BJ (cell line): ENCODE results near the gene RRAS. TPM values are rescaled to one million over a fixed set of nuclear protein-coding genes. Genes with fewer than 3 reads are reported as not detected.
"Not testable (repeated sequence)": the region's sequence is repeated elsewhere in the genome, so short reads cannot be mapped to it uniquely, and the experiment has no call there.

Experiments
- CTCF ChIA-PET: fragments of 350-600 bp; formaldehyde crosslinking; extraction: SDS; loops from one replicate; lab custom pipeline; 2021; ENCODE audit warnings: antibody characterized with exemption, inconsistent platforms; lab: Yijun Ruan, JAX
- POLR2A ChIA-PET: fragments of 300-600 bp; sonication (Branson Sonifier 250); formaldehyde crosslinking; extraction: SDS; loops from one replicate; lab custom pipeline; 2021; ENCODE audit warnings: antibody characterized with exemption; lab: Charles Lee
- DNase-seq: peaks from one replicate; pipeline ENCODE4 v3.0.0-alpha.2; 2011; ENCODE audit warnings: low read depth
- H3K27me3 ChIP-seq: 2 replicates; pipeline ENCODE4 v1.6.0; 2011; ENCODE audit warnings: low read length; ENCODE audit not compliant: control insufficient read depth, insufficient read depth
- H3K36me3 ChIP-seq: 2 replicates; pipeline ENCODE4 v1.5.1; 2011; ENCODE audit warnings: low read length; ENCODE audit not compliant: control insufficient read depth, insufficient read depth
- H3K4me3 ChIP-seq: 2 replicates; pipeline ENCODE4 v1.5.1; 2011; ENCODE audit warnings: low read depth, mild to moderate bottlenecking, control low read depth, low read length
- CTCF ChIP-seq: IDR thresholded peaks from 2 replicates; pipeline ENCODE4 v1.5.1; 2011; ENCODE audit warnings: low read depth, mild to moderate bottlenecking, control low read depth, inconsistent platforms, low read length, moderate library complexity; ENCODE audit not compliant: insufficient read depth
- polyA plus RNA-seq: library from polyadenylated mRNA; depleted of rRNA; stranded (reverse); fragments of >200 nt; gene quantifications from 2 replicates; pipeline ENCODE4 v1.2.3, GENCODE V29; 2011

The RRAS gene
- polyA plus RNA-seq, 1 experiment = 186 TPM

- H3K27me3 ChIP-seq = no peaks in the 10 kb centered on the region
- CTCF ChIA-PET = interaction anchor here (1.0 to 2.1 kb wide), 3 partner anchors 33 to 41 kb away, joined by 3 to 9 read pairs (median 4); partner anchors contain the start of gene PRMT1
- no peak for DNase-seq
- no peak for TF ChIP-seq CTCF
- peaks cover 7% of the 10 kb centered on the region for H3K36me3 ChIP-seq
- POLR2A ChIA-PET = interaction anchor here (0.9 to 1.7 kb wide), 4 partner anchors 37 to 112 kb away, joined by 4 to 9 read pairs (median 6); partner anchors contain the start of genes NOSIP, PRMT1, PRRG2 and RCN3
- peak overlapping the region; percentile 55 for H3K4me3 ChIP-seq
Measured at GRCh38 chr19:49639401-49640112, 386 bp downstream of the RRAS start.

GRCh38 chr19:49637821-49638738 lies 1.9 kb downstream of the RRAS start:
- peak overlapping the region; percentile 55 for H3K4me3 ChIP-seq
- POLR2A ChIA-PET = interaction anchor here (0.7 kb wide), 1 partner anchor 46 kb away, joined by 3 read pairs; no protein-coding TSS in a partner anchor
- H3K36me3 ChIP-seq = peaks cover 5% of the 10 kb centered on the region; the same call in 1 of the 2 replicates
- no peak for TF ChIP-seq CTCF
- peak; percentile 34 for DNase-seq
- H3K27me3 ChIP-seq = no peaks in the 10 kb centered on the region
- CTCF ChIA-PET = interaction anchor here (0.5 to 2.1 kb wide), 8 partner anchors 15 to 67 kb away, joined by 3 to 9 read pairs (median 4); partner anchors contain the start of gene PRMT1

GRCh38 chr19:49636233-49636932 lies 3.6 kb downstream of the RRAS start:
- no peak for DNase-seq
- CTCF ChIA-PET = interaction anchor here (0.7 to 1.0 kb wide), 4 partner anchors 45 to 133 kb away, joined by 3 read pairs; no protein-coding TSS in a partner anchor
- H3K27me3 ChIP-seq = no peaks in the 10 kb centered on the region
- POLR2A ChIA-PET = no interaction called here
- H3K4me3 ChIP-seq = no peak overlapping the region
- peaks cover 5% of the 10 kb centered on the region; the same call in 1 of the 2 replicates for H3K36me3 ChIP-seq
- TF ChIP-seq CTCF = no peak

- CTCF ChIA-PET = interaction anchor here (0.7 to 1.0 kb wide), 3 partner anchors 57 to 133 kb away, joined by 3 read pairs; no protein-coding TSS in a partner anchor
- H3K27me3 ChIP-seq = no peaks in the 10 kb centered on the region
- TF ChIP-seq CTCF = peak; percentile 40
- peaks cover 5% of the 10 kb centered on the region; the same call in 1 of the 2 replicates for H3K36me3 ChIP-seq
- POLR2A ChIA-PET = no interaction called here
- DNase-seq = no peak
- H3K4me3 ChIP-seq = no peak overlapping the region
Measured at GRCh38 chr19:49635530-49636232, 4.3 kb downstream of the RRAS start.

GRCh38 chr19:49633273-49633672 lies 6.7 kb downstream of the RRAS start:
- not testable (repeated sequence) for H3K27me3 ChIP-seq

More at GRCh38 chr19:49633273-49633672, 6.7 kb downstream of the RRAS start:
- H3K36me3 ChIP-seq, DNase-seq, H3K4me3 ChIP-seq: not testable (repeated sequence)
- POLR2A ChIA-PET = interaction anchor here (0.6 kb wide), 1 partner anchor 44 kb away, joined by 4 read pairs; the partner anchor contains the start of gene PRMT1
- CTCF ChIA-PET = interaction anchor here (1.0 kb wide), 2 partner anchors 27 to 39 kb away, joined by 3 read pairs; no protein-coding TSS in a partner anchor
